NB4 (cell line): ENCODE data around the gene FAM83G.

Experiments used
- CTCF ChIP-seq: IDR thresholded peaks from one replicate; pipeline ENCODE4 v1.5.1; 2012; ENCODE audit warnings: low read depth, low read length
- POLR2A ChIP-seq: IDR thresholded peaks from 2 replicates; pipeline ENCODE4 v1.6.1; 2011; ENCODE audit warnings: mild to moderate bottlenecking; ENCODE audit not compliant: insufficient read length; ENCODE audit errors: extremely low read depth

GRCh38 chr17:19019041-19019941 is 14.7 kb upstream of the FAM83G start:
- TF ChIP-seq POLR2A: no peak
- TF ChIP-seq CTCF: no peak
